OCI-LY1 (cell line): ENCODE results near the gene FAM185A.
"Not testable (repeated sequence)": the region's sequence is repeated elsewhere in the genome, so short reads cannot be mapped to it uniquely, and the experiment has no call there.

ENCODE experiments used
- EZH2 ChIP-seq: fragments of 200-600 bp; sonication (generic), shearing (Covaris generic); IDR thresholded peaks from 2 replicates; pipeline ENCODE4 v1.8.0; 2017; ENCODE audit warnings: borderline replicate concordance, mixed run types, mild to moderate bottlenecking, antibody characterized with exemption, low read length, moderate library complexity, mixed read lengths
- TF ChIP-seq, protein P1 (sequence below): fragments of 200-600 bp; sonication (generic), shearing (Covaris generic); IDR thresholded peaks from 2 replicates; pipeline ENCODE4 v1.5.1; 2017; ENCODE audit warnings: mild to moderate bottlenecking, antibody characterized with exemption, low read length, moderate library complexity, mixed read lengths

DNA sequence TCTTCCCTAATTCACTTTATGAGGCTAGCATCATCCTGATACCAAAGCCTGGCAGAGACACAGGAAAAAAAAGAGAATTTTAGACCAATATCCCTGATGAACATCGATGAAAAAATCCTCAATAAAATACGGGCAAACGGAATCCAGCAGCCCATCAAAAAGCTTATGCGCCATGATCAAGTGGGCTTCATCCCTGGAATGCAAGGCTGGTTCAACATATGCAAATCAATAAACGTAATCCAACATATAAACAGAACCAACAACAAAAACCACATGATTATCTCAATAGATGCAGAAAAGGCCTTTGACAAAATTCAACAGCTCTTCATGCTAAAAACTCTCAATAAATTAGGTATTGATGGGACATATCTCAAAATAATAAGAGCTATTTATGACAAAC lies 22.6 kb upstream of the FAM185A start:
- TF ChIP-seq, protein P1, sequence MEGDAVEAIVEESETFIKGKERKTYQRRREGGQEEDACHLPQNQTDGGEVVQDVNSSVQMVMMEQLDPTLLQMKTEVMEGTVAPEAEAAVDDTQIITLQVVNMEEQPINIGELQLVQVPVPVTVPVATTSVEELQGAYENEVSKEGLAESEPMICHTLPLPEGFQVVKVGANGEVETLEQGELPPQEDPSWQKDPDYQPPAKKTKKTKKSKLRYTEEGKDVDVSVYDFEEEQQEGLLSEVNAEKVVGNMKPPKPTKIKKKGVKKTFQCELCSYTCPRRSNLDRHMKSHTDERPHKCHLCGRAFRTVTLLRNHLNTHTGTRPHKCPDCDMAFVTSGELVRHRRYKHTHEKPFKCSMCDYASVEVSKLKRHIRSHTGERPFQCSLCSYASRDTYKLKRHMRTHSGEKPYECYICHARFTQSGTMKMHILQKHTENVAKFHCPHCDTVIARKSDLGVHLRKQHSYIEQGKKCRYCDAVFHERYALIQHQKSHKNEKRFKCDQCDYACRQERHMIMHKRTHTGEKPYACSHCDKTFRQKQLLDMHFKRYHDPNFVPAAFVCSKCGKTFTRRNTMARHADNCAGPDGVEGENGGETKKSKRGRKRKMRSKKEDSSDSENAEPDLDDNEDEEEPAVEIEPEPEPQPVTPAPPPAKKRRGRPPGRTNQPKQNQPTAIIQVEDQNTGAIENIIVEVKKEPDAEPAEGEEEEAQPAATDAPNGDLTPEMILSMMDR: not testable (repeated sequence)
- TF ChIP-seq EZH2: not testable (repeated sequence)
